ENCODE data around the gene MTM1. TPM values are rescaled to one million over a fixed set of nuclear protein-coding genes. Genes with fewer than 3 reads are reported as not detected.

MTM1 gene
- total RNA-seq, 1 donor: 13.4 TPM

GRCh38 chrX:150548684-150549083 is 19.7 kb upstream of the MTM1 start:
- no peak for TF ChIP-seq CTCF (IDR thresholded peaks at IDR 0.05; ENCODE audit: insufficient read depth, low read depth, low read length)
- no peak for DNase-seq (ENCODE audit: low read depth)
- H3K4me3 ChIP-seq (ENCODE audit: low read depth, low read length): no peak overlapping the region

- no peak for DNase-seq (ENCODE audit: low read depth)
- no peak for TF ChIP-seq CTCF (IDR thresholded peaks at IDR 0.05; ENCODE audit: insufficient read depth, low read depth, low read length)
Observed at GRCh38 chrX:150551963-150552362, 16.5 kb upstream of the MTM1 start.

GRCh38 chrX:150558424-150558823 is 10.0 kb upstream of the MTM1 start:
- TF ChIP-seq CTCF (IDR thresholded peaks at IDR 0.05; ENCODE audit: insufficient read depth, low read depth, low read length): no peak
- no peak for DNase-seq (ENCODE audit: low read depth)
- H3K4me3 ChIP-seq (ENCODE audit: low read depth, low read length): no peak overlapping the region

More at GRCh38 chrX:150551963-150552362, 16.5 kb upstream of the MTM1 start:
- H3K4me3 ChIP-seq (ENCODE audit: low read depth, low read length): no peak overlapping the region

GRCh38 chrX:150564838-150565237 is 3.6 kb upstream of the MTM1 start:
- no peak for TF ChIP-seq CTCF (IDR thresholded peaks at IDR 0.05; ENCODE audit: insufficient read depth, low read depth, low read length)
- DNase-seq (ENCODE audit: low read depth): no peak

GRCh38 chrX:150565551-150565950 is 2.9 kb upstream of the MTM1 start:
- no peak for DNase-seq (ENCODE audit: low read depth)
- no peak overlapping the region for H3K4me3 ChIP-seq (ENCODE audit: low read depth, low read length)
- no peak for TF ChIP-seq CTCF (IDR thresholded peaks at IDR 0.05; ENCODE audit: insufficient read depth, low read depth, low read length)

More at GRCh38 chrX:150564838-150565237, 3.6 kb upstream of the MTM1 start:
- H3K4me3 ChIP-seq (ENCODE audit: low read depth, low read length): no peak overlapping the region

- DNase-seq (ENCODE audit: low read depth): no peak
- H3K4me3 ChIP-seq (ENCODE audit: low read depth, low read length): no peak overlapping the region
- no peak for TF ChIP-seq CTCF (IDR thresholded peaks at IDR 0.05; ENCODE audit: insufficient read depth, low read depth, low read length)
Observed at GRCh38 chrX:150566734-150567182, 1.7 kb upstream of the MTM1 start.

- H3K4me3 ChIP-seq (ENCODE audit: low read depth, low read length): peak overlapping the region; percentile 21
- no peak for TF ChIP-seq CTCF (IDR thresholded peaks at IDR 0.05; ENCODE audit: insufficient read depth, low read depth, low read length)
- DNase-seq (ENCODE audit: low read depth): no peak
Observed at GRCh38 chrX:150567645-150568319, 639 bp upstream of the MTM1 start.

Data from fibroblast of villous mesenchyme (primary cell).